Measurements from ENCODE around the gene UCN2.
"Not testable (repeated sequence)": the region's sequence is repeated elsewhere in the genome, so short reads cannot be mapped to it uniquely, and the experiment has no call there.

UCN2 gene

GRCh38 chr3:48555231-48555948 lies 8.2 kb downstream of the UCN2 start:
- peaks cover 0 to 3% of the 10 kb centered on the region in 2 donors for H3K36me3 ChIP-seq (ENCODE audit: control insufficient read depth in 1 of 2, insufficient read depth in 2 of 2, low read length in 2 of 2)
- H3K27me3 ChIP-seq (ENCODE audit: control insufficient read depth in 1 of 2, insufficient read depth in 2 of 2, low read length in 2 of 2) = no peaks in the 10 kb centered on the region
- H3K9me3 ChIP-seq (ENCODE audit: control insufficient read depth in 1 of 2, low read length in 2 of 2) = no peaks in the 10 kb centered on the region
- H3K4me3 ChIP-seq (ENCODE audit: low read depth in 1 of 2, low read length in 2 of 2) = peak overlapping the region; percentile 68 to 84
- H3K9ac ChIP-seq (ENCODE audit: low read depth in 1 of 2, low read length in 2 of 2) = peak overlapping the region; percentile 60 to 65
- H3K4me1 ChIP-seq (ENCODE audit: control insufficient read depth in 1 of 2, insufficient read depth in 2 of 2, low read length in 2 of 2) = peaks cover 42 to 65% of the 10 kb centered on the region in 2 donors
- H3K27ac ChIP-seq (ENCODE audit: low read depth, low read length) = no peak overlapping the region

- peak overlapping the region; percentile 9 to 10 for H3K9ac ChIP-seq (ENCODE audit: low read depth in 1 of 2, low read length in 2 of 2)
- peak overlapping the region in 1 of 2 donors; percentile 55 for H3K4me3 ChIP-seq (ENCODE audit: low read depth in 1 of 2, low read length in 2 of 2)
- no peak overlapping the region for H3K27ac ChIP-seq (ENCODE audit: low read depth, low read length)
- no peaks in the 10 kb centered on the region for H3K9me3 ChIP-seq (ENCODE audit: control insufficient read depth in 1 of 2, low read length in 2 of 2)
- peaks cover 36 to 60% of the 10 kb centered on the region in 2 donors for H3K4me1 ChIP-seq (ENCODE audit: control insufficient read depth in 1 of 2, insufficient read depth in 2 of 2, low read length in 2 of 2)
- H3K36me3 ChIP-seq (ENCODE audit: control insufficient read depth in 1 of 2, insufficient read depth in 2 of 2, low read length in 2 of 2) = peaks cover 3 to 10% of the 10 kb centered on the region in 2 donors
- H3K27me3 ChIP-seq (ENCODE audit: control insufficient read depth in 1 of 2, insufficient read depth in 2 of 2, low read length in 2 of 2) = no peaks in the 10 kb centered on the region
Observed at GRCh38 chr3:48553886-48554845, 9.4 kb downstream of the UCN2 start.

- peaks cover 36 to 56% of the 10 kb centered on the region in 2 donors for H3K4me1 ChIP-seq (ENCODE audit: control insufficient read depth in 1 of 2, insufficient read depth in 2 of 2, low read length in 2 of 2)
- H3K27me3 ChIP-seq (ENCODE audit: control insufficient read depth in 1 of 2, insufficient read depth in 2 of 2, low read length in 2 of 2) = no peaks in the 10 kb centered on the region
- peaks cover 3 to 16% of the 10 kb centered on the region in 2 donors for H3K36me3 ChIP-seq (ENCODE audit: control insufficient read depth in 1 of 2, insufficient read depth in 2 of 2, low read length in 2 of 2)
- H3K4me3 ChIP-seq (ENCODE audit: low read depth in 1 of 2, low read length in 2 of 2) = peak overlapping the region in 1 of 2 donors; percentile 55
- H3K9me3 ChIP-seq (ENCODE audit: control insufficient read depth in 1 of 2, low read length in 2 of 2) = no peaks in the 10 kb centered on the region
- no peak overlapping the region for H3K27ac ChIP-seq (ENCODE audit: low read depth, low read length)
- peak overlapping the region; percentile 10 to 32 for H3K9ac ChIP-seq (ENCODE audit: low read depth in 1 of 2, low read length in 2 of 2)
Observed at GRCh38 chr3:48553361-48553760, 10.2 kb downstream of the UCN2 start.

GRCh38 chr3:48552111-48552951 lies 11.2 kb downstream of the UCN2 start:
- H3K27me3 ChIP-seq (ENCODE audit: control insufficient read depth in 1 of 2, insufficient read depth in 2 of 2, low read length in 2 of 2) = no peaks in the 10 kb centered on the region
- H3K4me1 ChIP-seq (ENCODE audit: control insufficient read depth in 1 of 2, insufficient read depth in 2 of 2, low read length in 2 of 2) = peaks cover 36 to 47% of the 10 kb centered on the region in 2 donors

GRCh38 chr3:48551651-48552050 lies 11.9 kb downstream of the UCN2 start:
- not testable (repeated sequence) for H3K27ac ChIP-seq (ENCODE audit: low read depth, low read length); H3K4me3 ChIP-seq (ENCODE audit: low read depth in 1 of 2, low read length in 2 of 2); H3K9me3 ChIP-seq (ENCODE audit: control insufficient read depth in 1 of 2, low read length in 2 of 2); H3K27me3 ChIP-seq (ENCODE audit: control insufficient read depth in 1 of 2, insufficient read depth in 2 of 2, low read length in 2 of 2)
- Histone ChIP-seq H3K4me1 (ENCODE audit: control insufficient read depth in 1 of 2, insufficient read depth in 2 of 2, low read length in 2 of 2) (peaks cover 36 to 44% of the 10 kb centered on the region in 2 donors), H3K36me3 (ENCODE audit: control insufficient read depth in 1 of 2, insufficient read depth in 2 of 2, low read length in 2 of 2) (peaks cover 14 to 26% of the 10 kb centered on the region in 2 donors), H3K9ac (ENCODE audit: low read depth in 1 of 2, low read length in 2 of 2) (peak overlapping the region in 1 of 2 donors; percentile 2)

More at GRCh38 chr3:48552111-48552951, 11.2 kb downstream of the UCN2 start:
- Histone ChIP-seq H3K9ac (ENCODE audit: low read depth in 1 of 2, low read length in 2 of 2) (peak overlapping the region; percentile 2 to 4), H3K4me3 (ENCODE audit: low read depth in 1 of 2, low read length in 2 of 2) (peak overlapping the region in 1 of 2 donors; percentile 15), H3K9me3 (ENCODE audit: control insufficient read depth in 1 of 2, low read length in 2 of 2) (no peaks in the 10 kb centered on the region), H3K36me3 (ENCODE audit: control insufficient read depth in 1 of 2, insufficient read depth in 2 of 2, low read length in 2 of 2) (peaks cover 9 to 19% of the 10 kb centered on the region in 2 donors), H3K27ac (ENCODE audit: low read depth, low read length) (peak overlapping the region; percentile 11)

GRCh38 chr3:48548729-48549705 lies 14.6 kb downstream of the UCN2 start:
- H3K9me3 ChIP-seq (ENCODE audit: control insufficient read depth in 1 of 2, low read length in 2 of 2) = no peaks in the 10 kb centered on the region
- peaks cover 23 to 26% of the 10 kb centered on the region in 2 donors for H3K4me1 ChIP-seq (ENCODE audit: control insufficient read depth in 1 of 2, insufficient read depth in 2 of 2, low read length in 2 of 2)
- H3K27ac ChIP-seq (ENCODE audit: low read depth, low read length) = no peak overlapping the region
- peaks cover 23 to 40% of the 10 kb centered on the region in 2 donors for H3K36me3 ChIP-seq (ENCODE audit: control insufficient read depth in 1 of 2, insufficient read depth in 2 of 2, low read length in 2 of 2)
- no peaks in the 10 kb centered on the region for H3K27me3 ChIP-seq (ENCODE audit: control insufficient read depth in 1 of 2, insufficient read depth in 2 of 2, low read length in 2 of 2)
- no peak overlapping the region for H3K9ac ChIP-seq (ENCODE audit: low read depth in 1 of 2, low read length in 2 of 2)
- H3K4me3 ChIP-seq (ENCODE audit: low read depth in 1 of 2, low read length in 2 of 2) = no peak overlapping the region

GRCh38 chr3:48548126-48548525 lies 15.5 kb downstream of the UCN2 start:
- Histone ChIP-seq H3K27me3 (ENCODE audit: control insufficient read depth in 1 of 2, insufficient read depth in 2 of 2, low read length in 2 of 2) (no peaks in the 10 kb centered on the region), H3K4me1 (ENCODE audit: control insufficient read depth in 1 of 2, insufficient read depth in 2 of 2, low read length in 2 of 2) (peaks cover 15 to 18% of the 10 kb centered on the region in 2 donors), H3K9ac (ENCODE audit: low read depth in 1 of 2, low read length in 2 of 2) (no peak overlapping the region), H3K4me3 (ENCODE audit: low read depth in 1 of 2, low read length in 2 of 2) (no peak overlapping the region), H3K36me3 (ENCODE audit: control insufficient read depth in 1 of 2, insufficient read depth in 2 of 2, low read length in 2 of 2) (peaks cover 28 to 46% of the 10 kb centered on the region in 2 donors), H3K27ac (ENCODE audit: low read depth, low read length) (no peak overlapping the region), H3K9me3 (ENCODE audit: control insufficient read depth in 1 of 2, low read length in 2 of 2) (no peaks in the 10 kb centered on the region)

- Histone ChIP-seq H3K27ac (ENCODE audit: low read depth, low read length) (no peak overlapping the region), H3K4me3 (ENCODE audit: low read depth in 1 of 2, low read length in 2 of 2) (no peak overlapping the region)
Observed at GRCh38 chr3:48546203-48546829, 17.3 kb downstream of the UCN2 start.

More at GRCh38 chr3:48546203-48546829, 17.3 kb downstream of the UCN2 start:
- Histone ChIP-seq H3K27me3 (ENCODE audit: control insufficient read depth in 1 of 2, insufficient read depth in 2 of 2, low read length in 2 of 2) (no peaks in the 10 kb centered on the region), H3K4me1 (ENCODE audit: control insufficient read depth in 1 of 2, insufficient read depth in 2 of 2, low read length in 2 of 2) (no peaks in the 10 kb centered on the region), H3K9ac (ENCODE audit: low read depth in 1 of 2, low read length in 2 of 2) (no peak overlapping the region), H3K36me3 (ENCODE audit: control insufficient read depth in 1 of 2, insufficient read depth in 2 of 2, low read length in 2 of 2) (peaks cover 34 to 59% of the 10 kb centered on the region in 2 donors), H3K9me3 (ENCODE audit: control insufficient read depth in 1 of 2, low read length in 2 of 2) (no peaks in the 10 kb centered on the region)

Measured in duodenal mucosa (tissue), 2 donors.